HepG2 (cell line): Measurements from ENCODE around the gene VEGFB. TPM values are rescaled to one million over a fixed set of nuclear protein-coding genes. Genes with fewer than 3 reads are reported as not detected.

Experiments
- ATAC-seq: fragments of 200-7000 bp; cut with Tn5 transposase; 3 replicates; pipeline ENCODE4 v1.9.1; 2020; ENCODE audit warnings: mild to moderate bottlenecking, moderate library complexity
- BruUV-seq: library from RNA; stranded (reverse); fragments of 400-500 nt; replicated peaks from 2 replicates; lab custom pipeline; 2021; lab: Mats Ljungman, UMichigan
- CTCF ChIA-PET: fragments of 300-600 bp; formaldehyde crosslinking; extraction: SDS; loops from one replicate; lab custom pipeline; 2021; ENCODE audit warnings: low total read pairs, inconsistent platforms, low intra/inter-chr PET ratio; lab: Yijun Ruan, JAX
- POLR2A ChIA-PET: fragments of 350-600 bp; sonication (Branson Sonifier 250); formaldehyde crosslinking; loops from one replicate; lab custom pipeline; 2020; ENCODE audit warnings: antibody characterized with exemption, inconsistent platforms; lab: Yijun Ruan, JAX
- DNase-seq: peaks from one replicate; pipeline ENCODE4 v3.0.0-alpha.2; 2015; ENCODE audit warnings: low spot score
- FAIRE-seq: peaks from 3 replicates; lab custom pipeline; 2011; peaks lifted over from hg19 to GRCh38; lab: Jason Lieb, UNC
- H2AFZ ChIP-seq: one replicate; pipeline ENCODE4 v1.6.1; 2011; ENCODE audit warnings: low read length, inconsistent platforms
- H3K27ac ChIP-seq: fragments of 300-600 bp; 3 replicates; pipeline ENCODE4 v1.8.0; 2011; ENCODE audit warnings: mixed run types, mild to moderate bottlenecking, mixed read lengths, low read length, inconsistent platforms; ENCODE audit not compliant: insufficient read depth; ENCODE audit errors: extremely low read length
- H3K27me3 ChIP-seq, 2 experiments: fragments of 200-600 bp in 1 of 2; 2 replicates in 1 of 2; 3 replicates in 1 of 2; pipeline versions ENCODE4 v1.6.0 to v1.8.0; 2011; ENCODE audit warnings: low read length in 2 of 2, mild to moderate bottlenecking in 2 of 2, moderate library complexity in 2 of 2, inconsistent platforms in 1 of 2; ENCODE audit not compliant: insufficient read depth in 2 of 2, control insufficient read depth in 1 of 2
- H3K36me3 ChIP-seq, 2 experiments: fragments of 200-600 bp in 1 of 2; replicated peaks in 1 of 2; 2 replicates in 1 of 2; 3 replicates in 1 of 2; pipeline versions ENCODE4 v1.5.1 to v1.8.0; 2011; ENCODE audit warnings: low read length in 2 of 2, inconsistent platforms in 1 of 2; ENCODE audit not compliant: insufficient read depth in 2 of 2, control insufficient read depth in 1 of 2
- H3K4me1 ChIP-seq: 2 replicates; pipeline ENCODE4 v1.5.1; 2012; ENCODE audit warnings: low read length, inconsistent platforms; ENCODE audit not compliant: insufficient read depth
- H3K4me2 ChIP-seq: 2 replicates; pipeline ENCODE4 v1.6.0; 2011; ENCODE audit warnings: low read depth, low read length, inconsistent platforms
- H3K4me3 ChIP-seq, 3 experiments: fragments of 200-600 bp in 1 of 3; sonication (generic), shearing (Covaris generic) in 1 of 3; replicated peaks in 1 of 3; 2 replicates each; pipeline ENCODE4 v1.5.1; 2011 to 2016; ENCODE audit warnings: low read length in 3 of 3, inconsistent platforms in 2 of 3, low read depth in 2 of 3, mild to moderate bottlenecking in 2 of 3, control low read depth in 1 of 3, mixed read lengths in 1 of 3; ENCODE audit not compliant: insufficient read depth in 1 of 3
- H3K79me2 ChIP-seq: one replicate; pipeline ENCODE4 v1.6.1; 2011; ENCODE audit warnings: low read length, inconsistent platforms; ENCODE audit not compliant: insufficient read depth
- H3K9ac ChIP-seq: 2 replicates; pipeline ENCODE4 v1.6.0; 2011; ENCODE audit warnings: mild to moderate bottlenecking, low read depth, low read length, inconsistent platforms; ENCODE audit not compliant: insufficient read depth
- H3K9me3 ChIP-seq: 2 replicates; pipeline ENCODE4 v1.5.1; 2012; ENCODE audit warnings: mild to moderate bottlenecking, low read length
- H4K20me1 ChIP-seq: 2 replicates; pipeline ENCODE4 v1.6.0; 2011; ENCODE audit warnings: inconsistent platforms, mild to moderate bottlenecking, low read length, moderate library complexity; ENCODE audit not compliant: insufficient read depth
- ARNTL ChIP-seq: sonication (generic); formaldehyde crosslinking; IDR thresholded peaks from 2 replicates; pipeline ENCODE4 v1.4.0; 2020; ENCODE audit warnings: mild to moderate bottlenecking, missing genetic modification reagents
- MLLT10 ChIP-seq: sonication (generic); formaldehyde crosslinking; IDR thresholded peaks from 2 replicates; pipeline ENCODE4 v1.4.0; 2020; ENCODE audit warnings: missing genetic modification reagents
- POLR2A ChIP-seq, 2 experiments: IDR thresholded peaks; 2 replicates each; pipeline ENCODE4 v1.6.1; 2011; ENCODE audit warnings: low read depth in 2 of 2, low read length in 2 of 2, mild to moderate bottlenecking in 1 of 2, moderate library complexity in 1 of 2; ENCODE audit not compliant: insufficient read depth in 1 of 2
- ZBTB10 ChIP-seq: sonication (generic); formaldehyde crosslinking; IDR thresholded peaks from 2 replicates; pipeline ENCODE4 v1.4.0; 2020; ENCODE audit warnings: missing genetic modification reagents, borderline replicate concordance
- WGBS: methylation state at CpG from one replicate; pipeline ENCODE4 v1.1.6; 2017; ENCODE audit warnings: low lambda C conversion rate; 5-methylcytosine and 5-hydroxymethylcytosine counted together
- in situ Hi-C: cut with HindIII; loops from 2 replicates; pipeline ENCODE4 v1.10.0; 2017; ENCODE audit warnings: low pct_unique_long_range_greater_than_20kb; ENCODE audit not compliant: extremely low pct_ligation_motif_present
- intact Hi-C: fragments of 100-400 bp; cut with micrococcal nuclease; formaldehyde crosslinking; loops from one replicate; pipeline ENCODE4 v1.10.0; 2022; ENCODE audit not compliant: unreplicated experiment
- polyA plus RNA-seq, 8 experiments: library from polyadenylated mRNA; depleted of rRNA in 3 of 8; stranded (reverse) in 7 of 8; unstranded in 1 of 8; fragments of >200 nt; fragmentation: Illumina TruSeq in 4 of 8; extraction: Trizol in 4 of 8; gene quantifications; 2 replicates each; pipeline versions ENCODE4 v1.2.1 to v1.2.3, GENCODE V29; 2011 to 2016; ENCODE audit warnings: low read depth in 4 of 8, missing spikeins in 1 of 8, mixed read lengths in 1 of 8; ENCODE audit not compliant: insufficient read depth in 1 of 8
- total RNA-seq, 5 experiments: library from RNA; depleted of rRNA; stranded (reverse); fragments of >200 nt; fragmentation: Illumina TruSeq; extraction: Trizol; gene quantifications; 2 replicates each; pipeline ENCODE4 v1.2.3, GENCODE V29; 2016; ENCODE audit warnings: low read depth in 1 of 5

Gene VEGFB
- total and polyA plus RNA-seq, 2 of the 13 experiments (the other 11 are each of a cell fraction or from before 2014, with no cell fraction given): 9.0 to 11.3 TPM

GRCh38 chr11:64207256-64208085, 26.9 kb upstream of the VEGFB start:
- Histone ChIP-seq H3K4me3 (no peak overlapping the region), H3K27me3 (peaks cover 0 to 1% of the 10 kb centered on the region in 2 experiments; a peak in 1 of 5 replicates), H3K4me2 (no peak overlapping the region), H3K27ac (no peak overlapping the region), H3K4me1 (peaks cover 17% of the 10 kb centered on the region), H3K79me2 (no peaks in the 10 kb centered on the region), H2AFZ (no peak overlapping the region), H3K9me3 (no peaks in the 10 kb centered on the region), H3K36me3 (peaks cover 19% of the 10 kb centered on the region in 2 experiments; a peak in 4 of 5 replicates), H3K9ac (no peak overlapping the region), H4K20me1 (0 out of 2 replicates have a peak, but pooled peaks cover 2% of the 10 kb centered on the region)
- no TSS peak for BruUV-seq
- ATAC-seq: no peak
- intact Hi-C loops: no loop called here
- DNase-seq: no peak
- TF ChIP-seq POLR2A (IDR thresholded peaks at IDR 0.05; ENCODE audit: insufficient read depth in 1 of 2, low read depth in 2 of 2, low read length in 2 of 2) (0 out of 4 replicates have a peak, but pooled peaks of 1 of the 2 experiments have one; percentile 2), ARNTL (CRISPR knock-in tag) (no peak), ZBTB10 (no peak), MLLT10 (CRISPR knock-in tag) (no peak)
- CTCF ChIA-PET: no interaction called here
- 86% methylated on average over 18 of the region's 30 CpGs for WGBS
- no peak for FAIRE-seq
- POLR2A ChIA-PET: interaction anchor here (1.4 kb wide), 1 partner anchor 62 kb away, joined by 5 read pairs; no protein-coding TSS in a partner anchor
- in situ Hi-C loops: no loop called here
